B cell (primary cell): ENCODE data around the gene OR13C5. TPM values are rescaled to one million over a fixed set of nuclear protein-coding genes. Genes with fewer than 3 reads are reported as not detected.
"Not testable (repeated sequence)": the region's sequence is repeated elsewhere in the genome, so short reads cannot be mapped to it uniquely, and the experiment has no call there.

Experiments used
- ATAC-seq: fragments of 200-7000 bp; cut with Tn5 transposase; one replicate; pipeline ENCODE4 v1.10.0; 2021; ENCODE audit warnings: low read depth, mild to moderate bottlenecking, moderate number of reproducible peaks, moderate library complexity
- CTCF ChIA-PET: fragments of 350-600 bp; sonication (Branson Sonifier 250); formaldehyde crosslinking; loops from one replicate; lab custom pipeline; 2021; ENCODE audit warnings: antibody characterized with exemption, inconsistent platforms; lab: Charles Lee
- POLR2A ChIA-PET: fragments of 350-600 bp; sonication (Branson Sonifier 250); formaldehyde crosslinking; loops from one replicate; lab custom pipeline; 2021; ENCODE audit warnings: antibody characterized with exemption; lab: Charles Lee
- DNase-seq: peaks from one replicate; pipeline ENCODE4 v3.0.0; 2013
- H2AFZ ChIP-seq: 2 replicates; pipeline ENCODE4 v1.6.1; 2012; ENCODE audit warnings: mild to moderate bottlenecking, low read depth, low read length; ENCODE audit not compliant: insufficient read depth, poor library complexity, severe bottlenecking
- H3K27ac ChIP-seq, 2 donors: 1 replicate in 1 of 2; 2 replicates in 1 of 2; pipeline ENCODE4 v1.5.1; 2012 to 2013; ENCODE audit warnings: low read length in 2 of 2, mild to moderate bottlenecking in 2 of 2, moderate library complexity in 1 of 2
- H3K27me3 ChIP-seq, 4 experiments: fragments of 200-600 bp in 1 of 4; sonication (generic) in 1 of 4; replicated peaks in 1 of 4; 1 replicate in 2 of 4; 2 replicates in 2 of 4; pipeline versions ENCODE4 v1.6.1 to v1.7.0; 2013 to 2016; ENCODE audit warnings: low read length in 3 of 4, mild to moderate bottlenecking in 2 of 4, mixed read lengths in 1 of 4, moderate library complexity in 1 of 4; ENCODE audit not compliant: insufficient read depth in 4 of 4, control insufficient read depth in 3 of 4; ENCODE audit errors: control extremely low read depth in 1 of 4
- H3K36me3 ChIP-seq, 2 experiments: replicated peaks in 1 of 2; 1 replicate in 1 of 2; 2 replicates in 1 of 2; pipeline versions ENCODE4 v1.6.1 to v1.7.1; 2013; ENCODE audit warnings: low read length in 1 of 2; ENCODE audit not compliant: insufficient read depth in 2 of 2, control insufficient read depth in 1 of 2; ENCODE audit errors: control extremely low read depth in 1 of 2, extremely low read depth in 1 of 2
- H3K4me1 ChIP-seq, 2 donors: fragments of 200-600 bp in 1 of 2; sonication (generic) in 1 of 2; 1 replicate in 1 of 2; 2 replicates in 1 of 2; pipeline versions ENCODE4 v1.5.1 to v1.6.1; 2013 to 2017; ENCODE audit warnings: low read length in 2 of 2; ENCODE audit not compliant: control insufficient read depth in 2 of 2, insufficient read depth in 2 of 2
- H3K4me2 ChIP-seq: replicated peaks from 2 replicates; pipeline ENCODE3; 2012; ENCODE audit warnings: mild to moderate bottlenecking, low read depth, low read length; ENCODE audit not compliant: poor library complexity, severe bottlenecking
- H3K4me3 ChIP-seq, 5 experiments: fragments of 200-600 bp in 1 of 5; sonication (generic) in 1 of 5; 1 replicate in 3 of 5; 2 replicates in 2 of 5; pipeline versions ENCODE4 v1.5.1 to v1.7.0; 2011 to 2016; ENCODE audit warnings: low read length in 4 of 5, mild to moderate bottlenecking in 4 of 5, low read depth in 2 of 5, control low read depth in 1 of 5, moderate library complexity in 1 of 5; ENCODE audit not compliant: insufficient read depth in 1 of 5; ENCODE audit errors: control extremely low read depth in 1 of 5, extremely low read depth in 1 of 5
- H3K79me2 ChIP-seq: fragments of 200-600 bp; sonication (generic); one replicate; pipeline ENCODE4 v1.6.0; 2016; ENCODE audit warnings: low read length; ENCODE audit not compliant: control insufficient read depth, insufficient read depth
- H3K9ac ChIP-seq: fragments of 200-600 bp; sonication (generic); 2 replicates; pipeline ENCODE4 v1.6.1; 2017; ENCODE audit warnings: mild to moderate bottlenecking, low read length, moderate library complexity
- H3K9me3 ChIP-seq, 3 donors: one replicate each; pipeline versions ENCODE4 v1.6.1 to v1.7.1; 2013; ENCODE audit warnings: low read length in 2 of 3; ENCODE audit not compliant: control insufficient read depth in 2 of 3, insufficient read depth in 1 of 3; ENCODE audit errors: control extremely low read depth in 1 of 3
- H4K20me1 ChIP-seq: 2 replicates; pipeline ENCODE4 v1.6.0; 2012; ENCODE audit warnings: mild to moderate bottlenecking, low read length; ENCODE audit not compliant: insufficient read depth, control insufficient read depth, poor library complexity, severe bottlenecking
- H3K27ac Mint-ChIP-seq: one replicate; pipeline ENCODE4 v1.8.0; 2021; ENCODE audit warnings: mixed read lengths
- H3K27me3 Mint-ChIP-seq: one replicate; pipeline ENCODE4 v1.8.0; 2021; ENCODE audit warnings: mixed read lengths
- H3K4me1 Mint-ChIP-seq: one replicate; pipeline ENCODE4 v1.8.0; 2021; ENCODE audit warnings: mixed read lengths
- H3K4me3 Mint-ChIP-seq: one replicate; pipeline ENCODE4 v1.8.0; 2021; ENCODE audit warnings: mixed read lengths
- H3K9me3 Mint-ChIP-seq: one replicate; pipeline ENCODE4 v1.8.0; 2022; ENCODE audit warnings: mixed read lengths; ENCODE audit not compliant: insufficient read depth
- CTCF ChIP-seq: fragments of 200-600 bp; IDR thresholded peaks from one replicate; pipeline ENCODE4 v1.8.0; 2022; ENCODE audit warnings: antibody characterized with exemption, mild to moderate bottlenecking
- EZH2 ChIP-seq: IDR thresholded peaks from 2 replicates; pipeline ENCODE4 v1.6.1; 2012; ENCODE audit warnings: borderline replicate concordance, low read depth, mild to moderate bottlenecking, moderate library complexity, low read length; ENCODE audit not compliant: insufficient read depth, poor library complexity, severe bottlenecking
- WGBS: methylation state at CpG from one replicate; pipeline ENCODE4 v1.1.5; 2013; ENCODE audit warnings: missing lambda C conversion rate; ENCODE audit not compliant: insufficient coverage; 5-methylcytosine and 5-hydroxymethylcytosine counted together
- intact Hi-C: fragments of 100-400 bp; cut with micrococcal nuclease; formaldehyde crosslinking; loops from one replicate; pipeline ENCODE4 v1.10.0; 2022
- polyA plus RNA-seq: library from polyadenylated mRNA; depleted of rRNA; stranded (reverse); fragments of >200 nt; gene quantifications from 2 replicates; pipeline ENCODE4 v1.2.3, GENCODE V29; 2012
- total RNA-seq, 2 donors: library from RNA; stranded (reverse); fragments of 120-200 nt in 1 of 2; gene quantifications; 1 replicate in 1 of 2; 2 replicates in 1 of 2; pipeline versions ENCODE4 v1.2.3 to v1.2.4, GENCODE V29; 2013 to 2022

Gene OR13C5
- total and polyA plus RNA-seq, 2 donors (not counting 1 experiment from before 2014, with no cell fraction given): not detected

- no peaks in the 10 kb centered on the region for H3K4me1 Mint-ChIP-seq
- no peaks in the 10 kb centered on the region for H4K20me1 ChIP-seq
- H3K79me2 ChIP-seq: no peaks in the 10 kb centered on the region
- no peaks in the 10 kb centered on the region for H3K4me1 ChIP-seq
- ChIA-PET POLR2A (no interaction called here), CTCF (no interaction called here)
- no peak overlapping the region for H2AFZ ChIP-seq
- intact Hi-C loops: no loop called here
- no peak overlapping the region for H3K9ac ChIP-seq
- no peaks in the 10 kb centered on the region for H3K9me3 ChIP-seq
- H3K36me3 ChIP-seq: no peaks in the 10 kb centered on the region
- TF ChIP-seq EZH2: no peak
- no peak for TF ChIP-seq CTCF
- H3K27ac ChIP-seq: no peak overlapping the region
- H3K4me2 ChIP-seq: no peak overlapping the region
- ATAC-seq (no peak), DNase-seq (no peak)
- H3K27me3 ChIP-seq: no peaks in the 10 kb centered on the region
- no peak overlapping the region for H3K27ac Mint-ChIP-seq
- H3K27me3 Mint-ChIP-seq: no peaks in the 10 kb centered on the region
- no peaks in the 10 kb centered on the region for H3K9me3 Mint-ChIP-seq
- no peak overlapping the region for H3K4me3 Mint-ChIP-seq
- H3K4me3 ChIP-seq: no peak overlapping the region
- WGBS: 43% methylated on average over 1 of the region's 3 CpGs
Observed at GRCh38 chr9:104604801-104605200, 5.6 kb upstream of the OR13C5 start.

- H3K4me2 ChIP-seq, intact Hi-C loops, H3K27ac Mint-ChIP-seq, H3K4me1 ChIP-seq, H3K9me3 ChIP-seq, H3K27me3 Mint-ChIP-seq, H3K4me1 Mint-ChIP-seq, H3K27me3 ChIP-seq, ATAC-seq, POLR2A ChIA-PET, H4K20me1 ChIP-seq, H3K9ac ChIP-seq, H3K27ac ChIP-seq, H3K4me3 ChIP-seq, H2AFZ ChIP-seq, CTCF ChIA-PET, H3K79me2 ChIP-seq, H3K9me3 Mint-ChIP-seq, H3K36me3 ChIP-seq, DNase-seq, H3K4me3 Mint-ChIP-seq: not testable (repeated sequence)
- 60% methylated on average over 1 of the region's 3 CpGs for WGBS
Observed at GRCh38 chr9:104598749-104599148, 464 bp downstream of the OR13C5 start.
